OCI-LY1 (cell line): ENCODE measurements around the gene ARSI.

Experiments used
- EZH2 ChIP-seq: fragments of 200-600 bp; sonication (generic), shearing (Covaris generic); IDR thresholded peaks from 2 replicates; pipeline ENCODE4 v1.8.0; 2017; ENCODE audit warnings: borderline replicate concordance, mixed run types, mild to moderate bottlenecking, antibody characterized with exemption, low read length, moderate library complexity, mixed read lengths
- TF ChIP-seq, protein P1 (sequence below): fragments of 200-600 bp; sonication (generic), shearing (Covaris generic); IDR thresholded peaks from 2 replicates; pipeline ENCODE4 v1.5.1; 2017; ENCODE audit warnings: mild to moderate bottlenecking, antibody characterized with exemption, low read length, moderate library complexity, mixed read lengths

DNA sequence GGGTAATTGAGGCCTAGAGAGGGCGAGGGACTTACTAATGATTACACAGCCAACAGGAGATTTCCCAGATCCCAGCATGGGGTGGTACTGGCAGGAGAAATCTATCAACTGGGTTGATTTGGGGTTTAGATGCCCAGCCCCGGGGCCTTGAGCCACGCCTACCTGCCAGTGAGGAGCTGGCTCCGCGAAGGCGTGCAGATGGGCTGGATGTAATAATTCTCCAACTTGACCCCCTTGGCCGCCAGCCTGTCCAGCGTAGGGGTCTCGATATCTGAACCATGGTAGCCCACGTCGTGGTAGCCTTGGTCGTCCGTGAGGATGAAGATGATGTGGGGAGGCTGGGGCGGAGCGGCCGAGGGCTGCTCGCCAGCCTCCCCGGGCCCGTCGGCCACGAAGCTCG lies 804 bp downstream of the ARSI start:
- TF ChIP-seq, protein P1, sequence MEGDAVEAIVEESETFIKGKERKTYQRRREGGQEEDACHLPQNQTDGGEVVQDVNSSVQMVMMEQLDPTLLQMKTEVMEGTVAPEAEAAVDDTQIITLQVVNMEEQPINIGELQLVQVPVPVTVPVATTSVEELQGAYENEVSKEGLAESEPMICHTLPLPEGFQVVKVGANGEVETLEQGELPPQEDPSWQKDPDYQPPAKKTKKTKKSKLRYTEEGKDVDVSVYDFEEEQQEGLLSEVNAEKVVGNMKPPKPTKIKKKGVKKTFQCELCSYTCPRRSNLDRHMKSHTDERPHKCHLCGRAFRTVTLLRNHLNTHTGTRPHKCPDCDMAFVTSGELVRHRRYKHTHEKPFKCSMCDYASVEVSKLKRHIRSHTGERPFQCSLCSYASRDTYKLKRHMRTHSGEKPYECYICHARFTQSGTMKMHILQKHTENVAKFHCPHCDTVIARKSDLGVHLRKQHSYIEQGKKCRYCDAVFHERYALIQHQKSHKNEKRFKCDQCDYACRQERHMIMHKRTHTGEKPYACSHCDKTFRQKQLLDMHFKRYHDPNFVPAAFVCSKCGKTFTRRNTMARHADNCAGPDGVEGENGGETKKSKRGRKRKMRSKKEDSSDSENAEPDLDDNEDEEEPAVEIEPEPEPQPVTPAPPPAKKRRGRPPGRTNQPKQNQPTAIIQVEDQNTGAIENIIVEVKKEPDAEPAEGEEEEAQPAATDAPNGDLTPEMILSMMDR, result no peak
- no peak for TF ChIP-seq EZH2
